ENCODE results near the gene TMEM115. TPM values are rescaled to one million over a fixed set of nuclear protein-coding genes. Genes with fewer than 3 reads are reported as not detected.
A peak's percentile ranks its signal among the peaks of the same experiment; 100 is the strongest.

TMEM115 gene
- total and polyA plus RNA-seq, 2 of the 13 experiments (the other 11 are each of a cell fraction or from before 2014, with no cell fraction given): 22.1 to 30.7 TPM

GRCh38 chr3:50342813-50343633, 16.3 kb downstream of the TMEM115 start (continued):
- TF ChIP-seq, protein P1, sequence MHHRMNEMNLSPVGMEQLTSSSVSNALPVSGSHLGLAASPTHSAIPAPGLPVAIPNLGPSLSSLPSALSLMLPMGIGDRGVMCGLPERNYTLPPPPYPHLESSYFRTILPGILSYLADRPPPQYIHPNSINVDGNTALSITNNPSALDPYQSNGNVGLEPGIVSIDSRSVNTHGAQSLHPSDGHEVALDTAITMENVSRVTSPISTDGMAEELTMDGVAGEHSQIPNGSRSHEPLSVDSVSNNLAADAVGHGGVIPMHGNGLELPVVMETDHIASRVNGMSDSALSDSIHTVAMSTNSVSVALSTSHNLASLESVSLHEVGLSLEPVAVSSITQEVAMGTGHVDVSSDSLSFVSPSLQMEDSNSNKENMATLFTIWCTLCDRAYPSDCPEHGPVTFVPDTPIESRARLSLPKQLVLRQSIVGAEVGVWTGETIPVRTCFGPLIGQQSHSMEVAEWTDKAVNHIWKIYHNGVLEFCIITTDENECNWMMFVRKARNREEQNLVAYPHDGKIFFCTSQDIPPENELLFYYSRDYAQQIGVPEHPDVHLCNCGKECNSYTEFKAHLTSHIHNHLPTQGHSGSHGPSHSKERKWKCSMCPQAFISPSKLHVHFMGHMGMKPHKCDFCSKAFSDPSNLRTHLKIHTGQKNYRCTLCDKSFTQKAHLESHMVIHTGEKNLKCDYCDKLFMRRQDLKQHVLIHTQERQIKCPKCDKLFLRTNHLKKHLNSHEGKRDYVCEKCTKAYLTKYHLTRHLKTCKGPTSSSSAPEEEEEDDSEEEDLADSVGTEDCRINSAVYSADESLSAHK (CRISPR knock-in tag; IDR thresholded peaks at IDR 0.05; ENCODE audit: borderline replicate concordance): no peak
- TF ChIP-seq ZBTB4 (CRISPR knock-in tag; IDR thresholded peaks at IDR 0.05; ENCODE audit: borderline replicate concordance) (0 out of 2 replicates have a peak, but pooled peaks have one; percentile 32), CTCF (CRISPR knock-in tag; IDR thresholded peaks at IDR 0.05) (peak; percentile 56), ZFX (CRISPR knock-in tag; IDR thresholded peaks at IDR 0.05; ENCODE audit: low read depth) (0 out of 2 replicates have a peak, but pooled peaks have one; percentile 29), DPF2 (CRISPR knock-in tag; IDR thresholded peaks at IDR 0.05; ENCODE audit: borderline replicate concordance, low read depth) (no peak), STAG1 (CRISPR knock-in tag; IDR thresholded peaks at IDR 0.05) (peak; percentile 34), ZNF10 (CRISPR knock-in tag; IDR thresholded peaks at IDR 0.05; ENCODE audit: borderline replicate concordance, low read depth) (no peak), NR2F6 (IDR thresholded peaks at IDR 0.05) (no peak), NR2F6 (CRISPR knock-in tag; IDR thresholded peaks at IDR 0.05) (no peak), ARNT2 (CRISPR knock-in tag; IDR thresholded peaks at IDR 0.05; ENCODE audit: low read depth) (no peak), SMAD1 (CRISPR knock-in tag; IDR thresholded peaks at IDR 0.05; ENCODE audit: borderline replicate concordance, low read depth) (no peak), ZNF737 (CRISPR knock-in tag; IDR thresholded peaks at IDR 0.05; ENCODE audit: borderline replicate concordance) (no peak), SIN3A (IDR thresholded peaks at IDR 0.05; ENCODE audit: borderline replicate concordance, low read depth, low read length) (no peak)

Data from HepG2 (cell line).